Tibial nerve (tissue), 4 donors: ENCODE results near the gene CDC20. TPM values are rescaled to one million over a fixed set of nuclear protein-coding genes. Genes with fewer than 3 reads are reported as not detected.

ENCODE experiments used
- DNase-seq, 2 donors: peaks; one replicate each; pipeline ENCODE4 v3.0.0-alpha.2; 2019; ENCODE audit warnings: low spot score in 2 of 2
- H3K27ac ChIP-seq, 4 donors: fragments of 200-600 bp; sonication (generic) in 3 of 4; one replicate each; pipeline ENCODE4 v1.5.1; 2017 to 2019; ENCODE audit warnings: mild to moderate bottlenecking in 1 of 4
- H3K27me3 ChIP-seq, 2 donors: fragments of 200-600 bp; sonication (generic) in 1 of 2; one replicate each; pipeline versions ENCODE4 v1.5.1 to v1.6.0; 2017 to 2019
- H3K36me3 ChIP-seq, 3 donors: fragments of 200-600 bp; sonication (generic); one replicate each; pipeline ENCODE4 v1.5.1; 2018 to 2019
- H3K4me1 ChIP-seq, 4 donors: fragments of 200-600 bp; sonication (generic) in 3 of 4; one replicate each; pipeline ENCODE4 v1.5.1; 2017 to 2019
- H3K4me3 ChIP-seq, 4 donors: fragments of 200-600 bp; sonication (generic) in 3 of 4; one replicate each; pipeline ENCODE4 v1.5.1; 2017 to 2019; ENCODE audit warnings: mild to moderate bottlenecking in 1 of 4, moderate library complexity in 1 of 4
- H3K9me3 ChIP-seq, 4 donors: fragments of 200-600 bp; sonication (generic) in 3 of 4; one replicate each; pipeline ENCODE4 v1.5.1; 2017 to 2019
- EP300 ChIP-seq, 2 donors: sonication (generic); formaldehyde crosslinking; IDR thresholded peaks; one replicate each; pipeline ENCODE4 v1.6.1; 2017; ENCODE audit warnings: antibody characterized with exemption in 2 of 2, mild to moderate bottlenecking in 1 of 2
- POLR2A ChIP-seq, 2 donors: fragments of 450-650 bp; IDR thresholded peaks; one replicate each; pipeline ENCODE4 v1.6.1; 2017; ENCODE audit warnings: antibody characterized with exemption in 2 of 2, mild to moderate bottlenecking in 2 of 2, moderate library complexity in 2 of 2
- WGBS, 2 donors: methylation state at CpG; one replicate each; pipeline ENCODE4 v1.1.5; 2018; 5-methylcytosine and 5-hydroxymethylcytosine counted together
- total RNA-seq, 4 donors: library from RNA; depleted of rRNA; stranded (reverse); fragments of >200 nt; gene quantifications; one replicate each; pipeline ENCODE4 v1.1.0, GENCODE V29; 2016
- TF ChIP-seq, protein P1 (sequence below), 5 experiments: fragments of 200-600 bp in 3 of 5; fragments of 450-650 bp in 2 of 5; sonication (generic) in 3 of 5; IDR thresholded peaks; one replicate each; pipeline ENCODE4 v1.5.1; 2016 to 2019; ENCODE audit warnings: antibody characterized with exemption in 5 of 5, mild to moderate bottlenecking in 3 of 5, moderate library complexity in 2 of 5

CDC20 gene
- total RNA-seq, 4 donors from 2014 or later = 0.42 to 3.5 (median 1.5) TPM

DNA sequence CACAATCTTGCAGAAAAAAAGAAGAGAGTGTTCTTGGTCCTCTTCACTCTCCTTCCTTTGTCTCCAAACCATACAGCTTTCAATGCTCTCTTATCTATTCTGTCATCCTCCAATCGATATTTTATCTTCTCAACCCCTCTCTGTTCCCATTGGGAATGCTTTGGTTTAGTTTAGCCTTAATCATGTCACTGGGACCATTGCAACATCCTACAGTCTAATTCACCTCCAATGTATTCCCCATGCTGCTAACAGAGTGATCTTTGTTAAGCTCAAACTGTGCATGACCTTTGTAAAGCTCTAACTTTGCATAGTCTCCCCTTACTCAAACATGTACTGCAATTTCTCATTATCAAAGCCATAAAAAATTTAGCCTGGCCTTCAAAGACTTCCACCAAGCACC, 18.2 kb upstream of the CDC20 start:
- no peak for DNase-seq
- H3K4me3 ChIP-seq = no peak overlapping the region
- TF ChIP-seq, protein P1, sequence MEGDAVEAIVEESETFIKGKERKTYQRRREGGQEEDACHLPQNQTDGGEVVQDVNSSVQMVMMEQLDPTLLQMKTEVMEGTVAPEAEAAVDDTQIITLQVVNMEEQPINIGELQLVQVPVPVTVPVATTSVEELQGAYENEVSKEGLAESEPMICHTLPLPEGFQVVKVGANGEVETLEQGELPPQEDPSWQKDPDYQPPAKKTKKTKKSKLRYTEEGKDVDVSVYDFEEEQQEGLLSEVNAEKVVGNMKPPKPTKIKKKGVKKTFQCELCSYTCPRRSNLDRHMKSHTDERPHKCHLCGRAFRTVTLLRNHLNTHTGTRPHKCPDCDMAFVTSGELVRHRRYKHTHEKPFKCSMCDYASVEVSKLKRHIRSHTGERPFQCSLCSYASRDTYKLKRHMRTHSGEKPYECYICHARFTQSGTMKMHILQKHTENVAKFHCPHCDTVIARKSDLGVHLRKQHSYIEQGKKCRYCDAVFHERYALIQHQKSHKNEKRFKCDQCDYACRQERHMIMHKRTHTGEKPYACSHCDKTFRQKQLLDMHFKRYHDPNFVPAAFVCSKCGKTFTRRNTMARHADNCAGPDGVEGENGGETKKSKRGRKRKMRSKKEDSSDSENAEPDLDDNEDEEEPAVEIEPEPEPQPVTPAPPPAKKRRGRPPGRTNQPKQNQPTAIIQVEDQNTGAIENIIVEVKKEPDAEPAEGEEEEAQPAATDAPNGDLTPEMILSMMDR (IDR thresholded peaks at IDR 0.05) = no peak
- TF ChIP-seq EP300 (IDR thresholded peaks at IDR 0.05) (no peak), POLR2A (IDR thresholded peaks at IDR 0.05) (no peak)
- H3K36me3 ChIP-seq = no peaks in the 10 kb centered on the region
- H3K4me1 ChIP-seq = no peaks in the 10 kb centered on the region
- no peaks in the 10 kb centered on the region for H3K9me3 ChIP-seq
- WGBS, 2 donors = 60% methylated on average over 1 of the region's 1 CpG
- no peaks in the 10 kb centered on the region for H3K27me3 ChIP-seq
- H3K27ac ChIP-seq = no peak overlapping the region

DNA sequence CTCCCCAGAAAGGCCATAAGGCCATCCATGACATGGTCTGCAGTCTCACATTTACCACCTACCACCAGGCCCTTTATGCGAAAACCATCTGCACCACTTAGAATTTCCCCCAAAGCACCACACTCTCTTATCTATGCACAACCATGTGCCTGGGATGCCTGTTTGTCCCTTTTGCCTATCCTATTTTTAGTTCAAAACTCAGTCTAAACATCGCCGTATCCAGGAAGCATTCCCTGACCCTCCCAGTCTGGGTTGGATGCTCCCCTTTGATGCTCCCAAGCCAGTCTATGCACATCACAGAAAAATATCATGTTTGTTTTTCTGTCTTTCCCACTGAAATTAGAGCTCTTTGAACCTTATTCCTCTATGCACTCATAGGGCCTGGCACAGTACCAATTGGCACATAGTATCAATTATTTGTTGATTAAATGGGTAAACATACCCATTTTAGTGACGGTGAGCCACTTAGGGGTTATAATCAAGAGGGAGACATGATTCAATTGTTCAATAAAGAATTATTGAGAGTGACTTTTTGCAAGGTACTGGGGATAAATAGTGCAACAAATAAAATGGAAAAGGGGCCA, 14.4 kb upstream of the CDC20 start:
- peak overlapping the region in 1 of 4 donors; percentile 4 for H3K27ac ChIP-seq
- DNase-seq = no peak
- H3K4me1 ChIP-seq = peaks cover 0 to 12% (median 0%) of the 10 kb centered on the region in 4 donors
- H3K27me3 ChIP-seq = no peaks in the 10 kb centered on the region
- WGBS, 2 donors = 61 to 73% methylated on average over 4 of the region's 4 CpGs
- no peaks in the 10 kb centered on the region for H3K36me3 ChIP-seq
- no peak overlapping the region for H3K4me3 ChIP-seq
- TF ChIP-seq POLR2A (IDR thresholded peaks at IDR 0.05) = no peak
- TF ChIP-seq, protein P1 (IDR thresholded peaks at IDR 0.05) = no peak
- TF ChIP-seq EP300 (IDR thresholded peaks at IDR 0.05) = no peak
- no peaks in the 10 kb centered on the region for H3K9me3 ChIP-seq

DNA sequence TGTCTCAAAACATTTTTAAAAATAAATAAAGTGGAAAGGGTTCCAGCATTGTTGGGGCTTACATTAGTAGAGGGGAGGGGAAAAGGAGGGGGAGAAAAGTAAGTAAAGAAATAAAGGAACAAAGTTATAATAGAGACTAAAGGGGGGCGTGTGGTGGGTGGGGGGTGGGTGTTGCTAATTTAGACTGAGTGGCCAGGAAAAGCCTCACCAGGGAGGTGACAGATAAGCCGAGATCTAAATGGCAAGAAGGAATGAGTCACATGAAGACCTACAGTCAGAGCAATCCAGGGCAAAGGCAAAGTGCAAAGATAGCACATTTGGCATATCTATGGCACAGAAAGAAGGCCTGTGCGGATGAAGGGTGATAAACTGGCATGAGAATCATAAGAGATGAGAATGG, 13.7 kb upstream of the CDC20 start:
- Histone ChIP-seq H3K36me3 (no peaks in the 10 kb centered on the region), H3K4me3 (no peak overlapping the region), H3K9me3 (no peaks in the 10 kb centered on the region), H3K4me1 (peaks cover 0 to 20% (median 0%) of the 10 kb centered on the region in 4 donors), H3K27ac (peak overlapping the region in 2 of 4 donors; percentile 4 to 29), H3K27me3 (no peaks in the 10 kb centered on the region)
- TF ChIP-seq POLR2A (IDR thresholded peaks at IDR 0.05) (no peak), EP300 (IDR thresholded peaks at IDR 0.05) (no peak)
- TF ChIP-seq, protein P1 (IDR thresholded peaks at IDR 0.05) = no peak
- 55 to 65% methylated on average over 3 of the region's 3 CpGs for WGBS, 2 donors
- DNase-seq = no peak

DNA sequence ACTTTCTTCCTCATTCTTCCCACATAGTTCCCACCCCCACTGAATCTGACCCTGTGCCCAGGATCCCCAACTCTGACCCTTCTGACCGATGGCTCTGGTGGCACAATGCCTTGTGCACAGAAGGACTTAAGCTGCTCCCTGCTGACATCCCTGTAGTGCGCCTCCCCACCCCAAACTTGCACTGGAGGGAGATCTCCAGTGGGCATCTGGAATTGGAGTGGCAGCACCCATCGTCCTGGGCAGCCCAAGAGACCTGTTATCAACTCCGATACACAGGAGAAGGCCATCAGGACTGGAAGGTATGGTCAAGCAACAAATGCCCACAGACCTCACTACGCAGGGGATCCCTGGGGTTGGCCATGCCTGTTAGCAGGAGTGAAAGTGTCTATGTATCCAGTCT, 12.1 kb upstream of the CDC20 start:
- TF ChIP-seq POLR2A (IDR thresholded peaks at IDR 0.05) (no peak), EP300 (IDR thresholded peaks at IDR 0.05) (no peak)
- TF ChIP-seq, protein P1 (IDR thresholded peaks at IDR 0.05) = no peak
- H3K9me3 ChIP-seq = no peaks in the 10 kb centered on the region
- H3K4me1 ChIP-seq = peaks cover 0 to 21% (median 0%) of the 10 kb centered on the region in 4 donors
- no peak overlapping the region for H3K4me3 ChIP-seq
- no peak overlapping the region for H3K27ac ChIP-seq
- 82 to 91% methylated on average over 5 of the region's 5 CpGs for WGBS, 2 donors
- DNase-seq = no peak
- H3K36me3 ChIP-seq = no peaks in the 10 kb centered on the region
- no peaks in the 10 kb centered on the region for H3K27me3 ChIP-seq

DNA sequence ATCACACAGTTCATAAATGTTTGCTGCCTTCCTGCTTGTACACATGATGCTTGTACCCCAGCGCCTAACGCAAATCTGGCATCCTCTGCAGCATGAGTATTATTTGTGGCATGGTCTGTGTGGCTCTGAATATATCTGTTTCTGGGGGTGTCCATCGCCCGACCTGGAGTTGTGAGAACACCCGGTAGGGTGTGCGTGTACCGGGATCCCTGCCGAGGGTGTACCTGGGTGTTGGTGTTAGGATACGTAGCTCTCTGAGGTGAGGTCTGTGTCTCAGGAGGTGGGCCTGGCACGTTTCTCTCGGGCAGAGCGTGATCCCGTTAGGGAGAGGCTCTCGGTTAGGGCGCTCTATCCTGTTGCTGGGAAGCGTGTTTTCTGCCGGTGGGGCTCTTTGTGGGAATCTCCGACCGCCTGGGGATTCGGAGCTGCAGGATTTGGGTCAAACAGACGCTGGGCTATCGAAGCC, 10.4 kb upstream of the CDC20 start:
- 30 to 33% methylated on average over 12 to 14 of the region's 22 CpGs for WGBS, 2 donors
- no peak for TF ChIP-seq EP300 (IDR thresholded peaks at IDR 0.05)
- TF ChIP-seq, protein P1 (IDR thresholded peaks at IDR 0.05) = no peak
- no peak for TF ChIP-seq POLR2A (IDR thresholded peaks at IDR 0.05)
- no peaks in the 10 kb centered on the region for H3K27me3 ChIP-seq
- H3K4me3 ChIP-seq = peak overlapping the region; percentile 53 to 65 (median 54)
- no peaks in the 10 kb centered on the region for H3K9me3 ChIP-seq
- H3K36me3 ChIP-seq = no peaks in the 10 kb centered on the region
- H3K4me1 ChIP-seq = peaks cover 0 to 21% (median 0%) of the 10 kb centered on the region in 4 donors
- H3K27ac ChIP-seq = peak overlapping the region; percentile 58 to 88 (median 86)
- no peak for DNase-seq
